Measurements from ENCODE around the gene TSC2.

Gene TSC2

DNA sequence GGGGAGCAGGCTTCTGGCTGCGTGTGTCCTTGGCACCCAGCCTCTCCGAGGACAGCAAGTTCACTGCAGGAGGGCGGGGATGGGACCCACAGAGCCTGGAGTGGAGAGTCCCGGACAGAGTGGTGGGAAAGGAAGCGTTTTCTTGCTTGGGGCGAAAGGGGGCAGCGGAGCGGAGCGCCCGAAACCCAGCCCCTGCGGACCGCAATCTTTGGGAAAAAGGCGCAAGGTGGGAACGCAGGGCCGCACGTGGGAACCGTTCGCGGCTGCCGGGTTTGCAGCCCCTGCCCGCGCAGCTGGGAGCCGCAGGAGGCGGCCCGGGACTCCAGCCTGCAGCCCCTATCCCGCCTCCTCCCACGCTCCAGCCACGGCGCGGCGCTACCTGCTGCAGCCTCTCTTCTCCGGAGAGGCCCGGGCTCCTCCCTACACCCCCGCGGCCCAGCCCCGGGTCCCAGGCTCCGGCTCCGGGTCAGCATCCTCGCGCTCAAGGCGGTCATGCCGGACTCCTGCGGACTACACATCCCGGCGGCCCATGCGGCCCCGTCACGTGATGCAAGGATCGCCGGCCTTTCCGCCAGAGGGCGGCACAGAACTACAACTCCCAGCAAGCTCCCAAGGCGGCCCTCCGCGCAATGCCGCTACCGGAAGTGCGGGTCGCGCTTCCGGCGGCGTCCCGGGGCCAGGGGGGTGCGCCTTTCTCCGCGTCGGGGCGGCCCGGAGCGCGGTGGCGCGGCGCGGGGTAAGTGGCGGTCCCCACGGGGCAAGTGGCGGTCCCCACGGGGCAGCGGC is at the start of gene TSC2, which contains the start of gene NTHL1:
TSS of gene TSC2 (plus strand) at position 656 of the 786 bp plus-strand sequence. CDS start 631 bp downstream, outside the sequence.
TSS of gene NTHL1 (minus strand) at position 505 of the 786 bp plus-strand sequence. CDS start at position 494, 11 bp downstream.
- peak; percentile 94 for DNase-seq

DNA sequence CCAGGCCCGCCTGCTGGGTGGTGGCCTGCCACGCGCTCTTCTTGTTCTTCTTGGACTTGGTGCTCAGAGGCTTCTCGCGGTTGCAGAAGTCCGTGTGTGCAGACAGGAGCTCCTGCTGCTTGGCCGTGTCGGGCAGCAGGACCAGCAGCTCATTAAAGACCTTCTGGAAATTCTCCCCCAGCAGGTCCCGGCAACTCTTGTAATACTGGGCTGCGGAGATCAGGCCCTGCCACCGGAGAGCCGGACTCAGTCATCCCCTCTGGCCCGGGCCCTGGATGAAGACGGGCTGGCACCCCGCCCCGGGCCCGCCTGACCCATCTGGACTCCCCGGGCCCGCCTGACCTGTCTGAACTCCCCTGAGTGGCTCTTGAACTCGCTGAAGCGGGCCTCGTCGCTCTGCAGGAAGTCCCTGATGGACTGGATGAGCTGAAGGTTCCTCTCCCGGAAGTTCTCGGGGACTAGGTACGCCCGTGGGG is 49.4 kb upstream of the TSC2 start:
- DNase-seq = no peak

DNA sequence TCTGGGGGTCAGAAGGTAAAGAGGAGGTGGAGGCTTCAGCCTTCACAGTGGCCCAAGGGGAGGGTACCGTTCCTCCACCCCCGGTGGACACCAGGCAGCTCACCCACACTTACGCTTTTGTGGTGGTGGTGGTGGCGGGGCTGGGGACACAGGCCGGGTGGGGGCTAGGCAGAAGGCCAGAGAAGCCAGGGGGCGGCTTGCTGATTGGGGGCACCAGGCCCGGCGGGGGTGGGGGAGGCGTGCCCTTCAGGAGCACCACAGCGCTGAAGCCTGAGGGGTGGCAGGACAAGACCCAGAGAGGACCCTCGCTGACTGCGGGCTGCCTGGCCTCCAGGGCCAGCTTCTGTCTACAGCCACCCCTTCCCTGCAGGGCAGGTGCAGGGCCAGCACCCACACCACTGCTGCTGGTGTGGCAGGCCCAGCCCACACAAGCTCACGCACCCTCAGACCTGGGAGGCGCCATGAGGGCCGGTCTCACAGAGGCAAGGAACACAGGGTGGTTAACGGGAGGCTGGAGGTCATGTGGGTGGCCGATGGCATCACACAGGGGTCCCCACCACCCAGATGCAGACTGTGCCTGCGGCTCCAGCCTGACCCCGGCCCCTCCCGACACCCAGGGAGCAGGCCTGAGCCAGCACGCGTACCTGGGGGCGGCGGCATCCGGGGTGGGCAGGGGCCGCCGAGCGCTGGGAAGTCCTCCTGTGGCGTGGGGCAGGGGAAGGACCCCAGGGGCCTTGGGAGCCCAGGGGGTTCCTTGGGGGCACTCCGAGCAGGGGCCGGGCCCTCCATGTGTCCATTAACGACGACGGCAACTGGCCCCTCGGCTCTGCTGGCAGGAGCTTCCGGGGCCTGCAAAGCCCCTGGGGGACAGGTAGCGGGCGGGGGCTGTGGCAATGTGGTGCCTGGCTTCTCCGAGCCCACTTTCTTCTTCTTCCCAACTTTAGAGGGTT is 48.7 kb upstream of the TSC2 start:
- DNase-seq = no peak

DNA sequence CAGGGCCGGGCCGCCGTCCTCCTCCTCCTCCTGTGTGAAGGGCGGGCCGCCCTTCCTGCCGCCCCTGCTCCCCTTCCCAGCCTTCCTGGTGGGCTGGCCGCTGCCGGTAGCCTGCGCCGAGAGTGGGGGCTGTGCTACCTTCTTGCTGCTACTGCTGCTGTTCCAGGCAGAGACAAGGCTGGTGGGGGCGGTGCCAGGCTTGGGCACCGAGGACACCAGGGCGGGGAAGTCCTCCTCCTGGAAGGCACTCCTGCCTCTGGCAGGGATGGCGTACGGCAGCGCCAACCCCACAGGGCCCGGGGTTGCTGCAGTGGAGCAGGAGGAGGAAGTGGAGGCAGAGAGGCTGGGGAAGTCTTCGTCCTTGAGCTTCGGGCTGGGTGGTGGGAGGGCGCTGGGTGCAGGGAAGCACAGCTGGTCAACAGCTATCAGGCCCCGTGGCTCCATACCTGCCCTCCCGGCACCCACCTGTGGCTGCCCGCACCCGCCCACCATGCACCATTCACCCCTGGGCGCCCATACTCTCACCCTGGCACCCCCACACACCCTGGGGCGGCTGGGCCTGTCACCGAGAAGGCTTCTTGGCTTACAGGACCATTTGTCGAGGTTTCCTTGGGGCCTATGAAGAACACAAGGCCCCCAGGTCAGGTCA is 47.8 kb upstream of the TSC2 start:
- DNase-seq = no peak

DNA sequence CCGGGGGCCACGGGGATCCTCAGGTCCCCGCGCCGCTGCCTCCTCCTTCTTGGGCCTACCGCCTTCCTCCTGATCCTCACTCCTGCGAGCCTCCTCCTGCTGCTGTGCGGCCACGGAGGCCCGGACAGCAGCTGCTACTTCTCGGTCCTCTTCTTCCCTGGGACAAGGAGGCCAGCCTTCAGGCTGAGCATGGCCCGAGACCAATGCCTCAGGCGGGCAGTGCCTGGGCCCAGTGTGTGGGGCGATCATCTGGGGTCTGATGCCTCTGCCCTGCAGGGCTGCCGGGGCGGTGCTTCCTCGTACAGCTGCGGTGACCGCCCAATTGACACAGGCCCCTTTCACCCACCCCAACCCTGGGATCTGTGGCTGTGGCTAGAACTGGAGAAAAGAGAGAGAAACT is 46.8 kb upstream of the TSC2 start:
- no peak for DNase-seq

DNA sequence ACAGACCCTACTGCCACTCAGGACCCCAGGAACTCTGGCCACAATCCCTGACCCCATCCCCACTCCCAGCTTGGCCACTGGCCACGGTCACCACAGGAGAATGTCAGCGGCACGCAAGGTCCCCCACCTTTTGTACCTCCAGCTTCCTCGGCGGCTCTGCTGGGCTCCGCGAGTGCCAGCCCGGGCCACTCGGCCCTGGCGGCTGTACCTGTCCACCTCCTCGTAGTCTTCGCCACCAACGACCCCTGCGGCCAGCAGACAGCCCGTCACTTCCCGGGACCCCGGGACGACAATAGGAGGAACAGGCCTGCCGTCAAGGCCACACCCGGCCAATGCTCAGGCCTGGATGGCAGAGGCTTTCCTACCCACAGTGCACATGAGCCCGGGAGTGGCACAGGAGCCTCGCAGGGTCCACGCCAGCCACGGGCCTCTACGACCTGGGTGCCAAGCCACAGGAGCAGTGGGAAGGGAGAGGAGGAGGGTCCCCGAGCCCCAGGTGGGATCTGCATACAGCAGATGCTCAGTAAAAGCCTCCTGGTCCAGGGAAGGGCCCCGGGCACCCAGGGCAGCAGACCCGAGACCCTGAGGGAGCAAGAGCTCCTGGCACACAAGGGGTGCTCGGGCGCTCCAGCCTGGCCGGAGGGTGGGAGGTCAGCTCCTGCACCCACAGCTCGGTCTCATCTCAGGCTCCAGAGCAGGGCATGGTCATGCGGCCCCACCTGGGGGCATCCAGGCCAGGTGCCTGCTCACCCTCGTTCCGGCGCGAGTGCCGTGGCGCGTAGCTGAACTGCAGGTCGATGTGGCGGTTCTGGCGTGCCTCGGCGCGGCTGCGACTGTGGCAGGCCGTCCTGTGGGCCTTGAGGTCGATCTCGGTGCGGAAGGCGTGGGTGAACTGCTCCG is 46.1 kb upstream of the TSC2 start:
- DNase-seq = no peak

DNA sequence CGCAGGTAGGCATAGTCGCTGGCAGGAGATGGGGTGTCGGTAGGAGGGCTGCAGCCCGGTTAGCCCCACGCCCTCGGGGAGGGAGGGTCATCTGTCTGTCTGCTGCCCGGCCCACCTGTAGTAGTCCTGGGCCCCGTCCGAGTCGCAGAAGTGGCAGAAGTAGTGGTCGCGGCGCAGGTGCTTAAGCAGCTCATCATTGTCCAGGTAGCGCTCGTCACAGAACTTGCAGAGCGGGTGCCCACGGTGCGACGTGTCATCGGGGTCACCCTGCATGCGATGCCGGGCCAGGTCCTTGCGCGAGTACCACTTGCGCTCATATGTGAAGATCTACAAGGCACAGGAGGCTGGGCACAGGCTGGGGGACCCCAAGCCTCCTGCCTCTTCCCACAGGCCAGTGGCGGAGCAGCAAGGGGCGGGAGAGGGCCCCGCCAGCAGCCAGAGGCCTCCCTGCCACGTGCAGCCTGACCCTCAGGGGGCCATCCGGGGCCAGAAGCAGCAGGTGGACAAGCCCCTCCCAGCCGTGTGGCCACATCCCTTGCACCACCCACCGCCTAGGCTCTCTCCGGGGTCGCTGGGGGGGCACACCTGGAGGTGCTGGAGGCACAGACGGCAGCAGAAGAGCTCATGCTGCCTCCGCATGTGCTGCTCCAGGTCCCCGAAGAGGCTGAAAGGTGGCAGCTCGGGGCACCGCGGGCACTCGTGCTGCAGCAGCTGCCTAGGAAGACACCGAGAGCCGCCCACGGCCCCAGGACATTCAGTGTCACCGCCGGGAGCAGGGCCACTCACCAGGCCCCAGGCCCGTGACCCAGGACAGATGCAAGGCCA is 45.2 kb upstream of the TSC2 start:
- no peak for DNase-seq

DNA sequence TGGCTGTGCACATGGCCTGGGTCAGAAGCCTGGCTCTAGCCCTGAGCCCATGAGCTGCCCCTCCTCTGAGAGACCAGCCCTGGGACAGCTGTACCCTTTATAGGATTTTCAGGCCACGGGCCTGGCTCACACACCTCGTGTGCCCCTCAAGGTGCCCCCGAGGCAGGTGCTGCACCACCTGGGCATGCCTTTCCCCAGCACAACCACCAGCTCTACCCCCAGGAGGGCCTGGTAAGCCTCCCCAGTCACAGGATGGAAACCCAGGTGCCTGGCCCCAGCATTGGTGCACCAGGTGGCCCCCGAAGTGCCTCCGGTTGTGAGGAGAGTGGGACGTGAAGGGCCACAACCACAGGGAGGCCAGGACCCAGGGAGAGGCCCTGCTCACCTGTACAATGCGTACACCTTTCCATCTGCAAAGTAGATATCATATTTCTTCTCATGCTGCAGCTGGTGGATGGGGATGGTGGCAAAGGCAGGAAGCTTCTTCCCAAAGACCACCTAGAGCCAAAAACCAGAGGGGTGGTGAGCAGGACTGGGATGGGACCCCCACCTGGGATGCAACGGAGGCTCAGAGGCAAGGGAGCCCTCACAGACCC is 44.5 kb upstream of the TSC2 start:
- no peak for DNase-seq

DNA sequence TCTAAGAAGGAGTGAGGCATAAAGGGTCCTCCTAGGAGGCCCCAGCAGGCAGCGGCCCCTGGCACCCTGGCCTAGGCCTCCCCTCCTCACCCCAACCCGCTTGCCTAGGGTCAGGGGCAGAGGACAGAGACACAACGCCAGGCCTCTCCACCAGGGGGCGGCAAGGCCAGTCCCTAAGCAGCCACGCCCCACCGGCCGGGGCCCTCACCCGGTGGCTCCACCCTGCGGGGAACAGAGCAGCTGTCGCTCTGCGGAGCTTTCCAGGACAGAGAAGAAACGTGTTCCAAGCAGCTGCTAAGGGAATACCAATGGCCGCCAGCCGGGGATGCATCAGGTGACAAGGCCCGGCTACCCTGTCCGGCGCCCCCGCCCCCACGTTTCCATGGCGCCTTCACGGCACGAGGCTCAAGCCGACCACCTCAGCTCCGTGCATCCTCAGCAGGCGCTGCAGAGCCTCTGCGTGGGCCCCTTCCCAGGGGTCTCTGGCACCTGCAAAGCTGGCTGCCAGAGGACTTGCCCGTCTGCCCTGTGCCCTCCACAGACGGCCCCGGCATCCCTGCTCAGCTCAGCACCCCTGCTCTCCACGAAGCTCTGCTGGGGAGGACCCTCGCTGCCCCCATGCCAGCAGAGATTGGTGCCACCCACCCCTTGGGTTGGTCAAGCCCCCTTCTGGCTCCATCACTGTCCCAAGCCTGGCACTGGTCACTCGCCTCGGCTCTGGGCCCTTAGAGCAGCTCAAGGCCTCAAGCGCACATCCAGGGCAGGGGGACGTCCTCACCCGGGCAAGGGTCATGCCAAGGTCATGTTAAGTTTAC is 43.8 kb upstream of the TSC2 start:
- peak; percentile 89 for DNase-seq

DNA sequence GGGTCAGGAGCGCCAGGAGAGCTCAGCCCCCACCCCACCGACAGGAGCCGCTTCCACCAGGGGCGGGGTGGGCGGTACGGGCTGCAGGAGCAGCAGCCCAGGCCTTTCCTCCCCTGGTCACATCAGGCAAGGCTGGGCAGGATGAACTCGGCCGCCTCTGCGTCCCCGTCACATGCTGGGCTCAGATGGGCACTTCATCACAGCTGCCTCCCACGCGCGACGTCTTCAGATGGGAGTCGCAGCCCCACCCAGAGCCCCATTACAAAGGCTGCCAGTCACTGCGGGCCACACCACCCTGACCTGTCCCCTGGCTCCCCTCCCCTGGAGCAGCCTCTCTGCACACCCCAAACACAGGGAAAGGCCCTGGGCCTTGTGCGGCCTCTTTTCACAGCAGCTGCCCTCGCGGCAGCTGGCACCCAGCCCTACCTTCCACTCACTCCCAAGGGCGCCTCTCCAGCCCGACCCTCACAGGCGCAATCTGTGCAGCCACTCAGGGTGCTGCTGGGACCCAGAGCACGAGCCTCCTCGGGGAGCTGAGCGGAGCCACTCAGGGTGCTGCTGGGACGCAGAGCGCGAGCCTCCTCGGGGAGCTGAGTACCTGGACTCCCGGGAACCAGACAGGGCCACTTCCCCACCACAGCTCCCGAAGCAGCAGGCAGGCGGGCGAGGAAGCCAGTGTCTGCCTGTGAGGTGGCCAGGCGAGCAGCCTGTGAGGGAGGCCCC is 42.8 kb upstream of the TSC2 start:
- DNase-seq = no peak

DNA sequence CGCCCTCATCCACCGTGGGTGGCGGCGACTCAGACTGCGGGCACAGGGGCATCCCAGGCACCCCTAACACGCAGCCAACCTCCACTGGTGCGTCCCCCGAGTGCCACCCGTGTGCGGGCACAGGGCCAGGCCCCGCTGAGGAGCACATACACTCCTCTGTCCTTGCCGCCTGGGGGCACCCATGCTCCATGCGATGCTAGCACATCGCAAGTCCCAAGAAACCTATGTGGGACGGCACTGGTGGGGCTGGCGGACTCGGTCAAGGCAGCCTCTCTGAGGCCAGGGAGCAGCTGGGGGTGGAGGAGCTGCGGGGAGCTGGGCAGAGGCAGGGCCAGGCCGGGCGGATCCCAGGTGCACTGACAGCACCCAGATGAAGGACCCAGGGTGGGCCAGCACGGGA is 42.1 kb upstream of the TSC2 start:
- DNase-seq = no peak

DNA sequence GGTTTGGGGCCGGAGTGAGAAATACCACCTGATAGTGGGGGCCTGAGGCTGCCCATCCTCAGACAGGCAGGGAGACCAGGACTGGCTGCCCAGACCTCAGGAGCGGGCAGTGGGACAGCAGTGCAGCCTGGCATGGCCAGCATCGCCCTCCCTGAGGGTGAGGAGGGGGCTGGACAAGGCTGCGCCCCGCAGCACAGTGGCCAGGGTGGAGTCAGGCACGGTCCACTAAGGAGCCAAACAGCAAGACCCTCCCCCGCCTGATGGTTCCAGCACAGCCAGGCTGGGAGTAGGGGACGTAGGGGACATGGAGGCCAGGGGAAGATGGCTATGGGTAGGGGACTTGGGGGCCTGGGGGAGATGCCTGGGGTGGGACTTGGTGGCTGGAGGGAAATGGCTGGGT is 41.5 kb upstream of the TSC2 start:
- DNase-seq = no peak

DNA sequence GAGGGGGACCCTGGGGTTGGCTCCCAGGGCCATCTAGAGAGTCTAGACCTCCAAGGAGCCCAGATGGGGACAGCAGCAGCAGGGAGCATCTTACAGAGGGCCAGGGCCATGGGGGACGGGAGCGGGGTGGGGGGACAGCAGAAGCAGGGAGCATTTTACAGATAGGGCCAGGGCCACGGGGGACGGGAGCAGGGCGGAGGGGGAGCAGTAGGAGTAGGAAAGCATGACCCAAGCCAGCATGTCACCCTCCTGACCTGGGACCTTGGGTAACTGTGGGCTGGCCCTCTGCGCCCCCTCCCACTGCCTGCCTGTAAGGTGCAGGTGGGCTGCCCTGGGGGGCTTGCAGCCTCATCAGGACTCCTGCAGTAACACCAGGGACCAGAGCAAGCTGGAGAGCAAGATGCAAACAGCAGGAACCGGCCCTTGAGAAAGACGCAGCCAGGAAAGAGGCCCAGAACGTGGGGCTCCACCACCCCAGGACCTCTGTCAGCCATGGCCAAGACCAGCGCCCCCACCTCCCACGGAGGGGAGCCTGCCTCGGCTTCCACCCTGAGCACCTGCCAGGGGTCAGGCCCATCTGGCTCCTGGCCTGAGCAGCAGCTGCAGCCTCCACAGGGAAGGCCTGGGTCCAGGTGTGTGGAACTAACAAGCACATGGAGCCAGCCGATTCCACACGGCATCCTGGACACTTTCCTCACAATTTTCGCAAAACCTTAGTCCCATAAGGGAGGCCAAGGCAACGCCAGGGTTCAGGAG is 40.5 kb upstream of the TSC2 start:
- DNase-seq = no peak

DNA sequence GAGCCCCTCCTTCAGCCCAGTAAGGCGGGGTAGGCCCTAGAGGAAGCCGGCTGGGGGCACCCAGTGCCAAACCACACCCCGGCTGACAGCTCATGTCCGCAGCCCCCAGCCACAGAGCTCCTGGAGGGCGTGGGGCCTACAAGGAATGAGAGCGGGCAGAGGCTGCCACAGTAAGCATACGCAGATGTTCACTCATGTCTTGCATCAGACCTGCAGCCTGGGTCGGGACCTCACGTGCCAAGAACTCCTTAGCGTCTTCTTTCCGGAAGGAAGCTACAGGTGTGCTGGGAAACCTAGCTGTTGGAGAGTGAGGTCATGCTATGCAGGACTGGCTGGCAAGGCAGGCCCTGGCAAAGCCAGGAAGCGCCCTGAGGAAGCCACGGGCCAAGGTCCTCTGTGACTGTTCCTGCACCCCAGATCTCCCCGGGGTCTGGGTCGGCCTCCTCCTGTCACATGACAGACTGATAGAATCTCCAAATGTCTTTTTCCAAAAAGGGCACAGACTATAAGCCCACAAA is 39.7 kb upstream of the TSC2 start:
- DNase-seq = no peak

DNA sequence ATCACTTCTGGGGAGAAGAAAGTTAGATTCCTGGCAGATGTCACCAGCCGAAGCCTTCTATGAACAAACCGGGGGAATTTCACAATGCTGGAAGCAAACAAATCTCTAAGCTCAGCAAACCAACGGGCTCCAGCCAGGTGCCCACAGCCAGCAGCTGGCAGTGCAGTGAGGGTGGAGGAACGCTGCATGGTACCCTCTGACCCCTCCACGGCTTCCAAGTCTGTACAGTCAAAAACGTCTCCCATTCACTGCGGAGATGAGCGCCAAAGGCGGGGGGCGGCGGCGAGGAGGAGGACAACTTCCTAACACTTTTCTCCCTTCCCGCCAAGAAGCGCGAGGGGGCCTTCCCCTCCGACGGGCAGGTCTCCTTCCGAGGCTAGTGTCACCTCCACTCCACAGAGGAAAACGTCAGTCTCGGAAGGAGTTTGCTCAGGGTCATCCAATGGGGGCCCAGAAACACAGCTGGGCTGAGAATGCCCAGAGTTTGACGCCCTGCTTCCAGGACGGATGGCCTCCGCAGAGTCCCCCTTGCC is 39.1 kb upstream of the TSC2 start:
- no peak for DNase-seq

DNA sequence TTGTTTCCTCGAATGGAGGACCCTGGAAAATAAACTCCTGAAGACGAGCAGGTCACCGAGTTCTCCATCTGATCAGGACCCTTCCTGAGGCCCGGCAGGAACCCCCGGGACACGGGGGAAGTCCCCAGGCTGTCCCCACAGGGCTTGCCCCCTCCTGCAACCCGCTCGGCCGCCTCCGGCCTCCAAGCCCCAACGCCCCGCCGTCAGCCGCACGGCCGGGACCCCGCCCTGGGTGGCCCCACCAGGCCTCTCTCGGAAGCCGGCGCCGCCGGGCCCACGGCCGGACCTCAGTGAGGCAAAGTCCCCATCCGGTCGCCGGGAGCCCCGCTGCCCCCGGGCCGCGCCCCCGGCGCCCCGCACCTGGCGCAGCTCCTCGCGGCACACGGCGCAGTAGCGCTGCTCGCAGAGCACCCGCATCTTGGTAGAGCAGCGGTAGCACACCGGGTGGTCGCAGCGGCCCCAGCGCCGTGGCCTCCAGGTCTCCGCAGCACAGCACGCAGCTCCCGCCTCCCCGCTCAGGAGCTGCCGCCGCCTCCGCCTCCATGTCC is 38.5 kb upstream of the TSC2 start:
- DNase-seq = no peak

DNA sequence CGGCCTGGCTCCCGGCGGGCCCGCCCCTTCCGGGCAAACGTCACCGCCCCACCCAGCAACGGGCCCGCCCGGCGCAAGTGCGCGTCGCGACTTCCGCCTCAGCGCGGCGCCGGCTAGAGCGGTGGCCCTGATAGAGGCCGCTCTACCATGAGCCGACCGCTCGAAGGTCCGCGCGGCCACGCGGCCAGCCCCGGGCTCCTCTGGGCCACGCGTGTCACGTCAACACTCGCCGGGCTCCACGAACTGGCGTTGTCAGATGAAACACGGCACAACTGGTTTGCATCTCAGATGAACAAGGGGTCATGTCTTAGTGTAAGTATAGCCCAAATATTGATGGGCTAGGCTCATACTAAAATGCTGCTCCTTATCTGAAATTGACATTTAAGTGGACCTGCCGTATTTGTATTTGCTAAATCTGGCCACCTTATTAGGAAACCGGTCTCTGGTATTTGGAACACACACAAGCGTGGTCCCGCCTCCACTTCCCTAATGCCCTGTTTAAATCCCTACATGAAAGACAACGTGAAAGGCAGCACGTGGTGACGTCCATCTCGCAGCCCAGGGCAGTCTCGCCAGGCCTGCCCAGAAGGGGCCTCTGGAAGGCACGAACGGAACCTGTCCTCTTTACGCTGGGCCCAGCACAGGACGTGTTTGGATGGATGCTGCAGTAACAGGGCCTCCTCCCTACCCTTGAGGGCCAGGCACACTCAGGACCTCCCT is 37.8 kb upstream of the TSC2 start, which contains the start of gene ZNF598:
TSS of gene ZNF598 (minus strand) at position 31 of the 720 bp plus-strand sequence.
- DNase-seq = peak; percentile 86
